HCT116 (cell line): ENCODE results near the gene HECTD2. TPM values are rescaled to one million over a fixed set of nuclear protein-coding genes. Genes with fewer than 3 reads are reported as not detected.

Experiments
- ATAC-seq: fragments of 200-7000 bp; cut with Tn5 transposase; 2 replicates; pipeline ENCODE4 v1.9.1; 2020; ENCODE audit warnings: mild to moderate bottlenecking, moderate library complexity
- BruUV-seq: library from RNA; stranded (reverse); fragments of 400-500 nt; replicated peaks from 2 replicates; lab custom pipeline; 2021; lab: Mats Ljungman, UMichigan
- CTCF ChIA-PET: fragments of 300-600 bp; sonication (Branson Sonifier 250); formaldehyde crosslinking; loops from one replicate; lab custom pipeline; 2021; ENCODE audit warnings: antibody characterized with exemption; lab: Charles Lee
- POLR2A ChIA-PET: fragments of 300-600, 350-600 bp; sonication (Branson Sonifier 250); formaldehyde crosslinking; loops from one replicate; lab custom pipeline; 2021; ENCODE audit warnings: antibody characterized with exemption; lab: Charles Lee
- RAD21 ChIA-PET, 2 experiments: fragments of 300-600 bp; sonication (Branson Sonifier 250); formaldehyde crosslinking; loops; one replicate each; lab custom pipeline; 2023; ENCODE audit warnings: low total read pairs in 2 of 2; ENCODE audit not compliant: uncharacterized antibody in 2 of 2, unreplicated experiment in 2 of 2, low non-redundant PET in 1 of 2; lab: Charles Lee
- DNase-seq: peaks from one replicate; pipeline ENCODE4 v3.0.0-alpha.2; 2010; ENCODE audit warnings: low read depth, low spot score
- H2AFZ ChIP-seq: fragments of 200-600 bp; shearing (Covaris generic), sonication (generic); 2 replicates; pipeline ENCODE4 v1.6.1; 2017; ENCODE audit warnings: low read depth, mixed run types, mixed read lengths, antibody characterized with exemption, low read length; ENCODE audit not compliant: poor library complexity, severe bottlenecking
- H3K27ac ChIP-seq: 2 replicates; pipeline ENCODE4 v1.5.1; 2012; ENCODE audit warnings: low read depth, low read length
- H3K27me3 ChIP-seq: fragments of 200-600 bp; sonication (generic); 2 replicates; pipeline ENCODE4 v1.6.1; 2016; ENCODE audit warnings: mixed run types, low read length, mixed read lengths; ENCODE audit not compliant: insufficient read depth
- H3K36me3 ChIP-seq, 2 experiments: fragments of 200-500 bp in 1 of 2; fragments of 200-600 bp in 1 of 2; sonication (Bioruptor generic) in 1 of 2; sonication (generic) in 1 of 2; 2 replicates each; pipeline versions ENCODE4 v1.5.1 to v1.6.1; 2014 to 2016; ENCODE audit warnings: low read length in 2 of 2, inconsistent platforms in 1 of 2, mixed read lengths in 1 of 2, mixed run types in 1 of 2; ENCODE audit not compliant: insufficient read depth in 2 of 2, control insufficient read depth in 1 of 2
- H3K4me1 ChIP-seq, 2 experiments: fragments of 200-600 bp in 1 of 2; sonication (generic) in 1 of 2; 2 replicates each; pipeline versions ENCODE4 v1.5.1 to v1.6.1; 2012 to 2017; ENCODE audit warnings: low read length in 2 of 2, inconsistent platforms in 1 of 2, mild to moderate bottlenecking in 1 of 2, mixed read lengths in 1 of 2, mixed run types in 1 of 2, moderate library complexity in 1 of 2; ENCODE audit not compliant: insufficient read depth in 2 of 2, control insufficient read depth in 1 of 2
- H3K4me2 ChIP-seq: fragments of 200-600 bp; sonication (generic); 2 replicates; pipeline ENCODE4 v1.6.1; 2017; ENCODE audit warnings: mixed run types, low read length, mixed read lengths
- H3K4me3 ChIP-seq, 2 experiments: fragments of 200-600 bp in 1 of 2; sonication (generic) in 1 of 2; replicated peaks in 1 of 2; 2 replicates each; pipeline ENCODE4 v1.5.1; 2011 to 2016; ENCODE audit warnings: low read length in 2 of 2, control low read depth in 1 of 2, low read depth in 1 of 2, mild to moderate bottlenecking in 1 of 2, mixed read lengths in 1 of 2, mixed run types in 1 of 2
- H3K79me2 ChIP-seq: fragments of 200-600 bp; sonication (generic); 2 replicates; pipeline ENCODE4 v1.6.1; 2017; ENCODE audit warnings: mild to moderate bottlenecking, mixed run types, low read length, moderate library complexity, mixed read lengths; ENCODE audit not compliant: insufficient read depth
- H3K9ac ChIP-seq: fragments of 200-600 bp; sonication (generic); 2 replicates; pipeline ENCODE4 v1.6.1; 2016; ENCODE audit warnings: low read length, mixed read lengths
- H3K9me2 ChIP-seq: fragments of 200-600 bp; sonication (generic), shearing (Covaris generic); 2 replicates; pipeline ENCODE4 v1.6.1; 2017; ENCODE audit warnings: mixed run types, mild to moderate bottlenecking, moderate library complexity; ENCODE audit not compliant: insufficient read depth
- H3K9me3 ChIP-seq, 2 experiments: fragments of 200-500 bp in 1 of 2; fragments of 200-600 bp in 1 of 2; sonication (Bioruptor generic) in 1 of 2; sonication (generic) in 1 of 2; 2 replicates each; pipeline ENCODE4 v1.6.1; 2014 to 2017; ENCODE audit warnings: low read length in 2 of 2, mixed read lengths in 2 of 2, inconsistent platforms in 1 of 2, low read depth in 1 of 2, mild to moderate bottlenecking in 1 of 2, mixed run types in 1 of 2, moderate library complexity in 1 of 2; ENCODE audit not compliant: control insufficient read depth in 1 of 2, insufficient read depth in 1 of 2
- H4K20me1 ChIP-seq: fragments of 200-600 bp; sonication (generic), shearing (Covaris generic); 2 replicates; pipeline ENCODE4 v1.6.1; 2017; ENCODE audit warnings: mixed run types, mild to moderate bottlenecking, moderate library complexity; ENCODE audit not compliant: insufficient read depth
- ATF3 ChIP-seq: IDR thresholded peaks from 2 replicates; pipeline ENCODE4 v1.6.1; 2012
- CEBPB ChIP-seq: IDR thresholded peaks from 2 replicates; pipeline ENCODE4 v1.6.1; 2012; ENCODE audit warnings: low read depth
- CTCF ChIP-seq, 3 experiments: fragments of 200-600 bp in 1 of 3; sonication (generic) in 1 of 3; IDR thresholded peaks in 2 of 3; conservative IDR thresholded peaks in 1 of 3; 2 replicates each; pipeline ENCODE4 v1.5.1; 2012 to 2017; ENCODE audit warnings: low read depth in 2 of 3, low read length in 2 of 3, antibody characterized with exemption in 1 of 3, borderline replicate concordance in 1 of 3, control low read depth in 1 of 3, mild to moderate bottlenecking in 1 of 3, mixed read lengths in 1 of 3, mixed run types in 1 of 3, moderate library complexity in 1 of 3; ENCODE audit not compliant: insufficient read depth in 1 of 3
- ELF1 ChIP-seq: IDR thresholded peaks from 2 replicates; pipeline ENCODE4 v1.6.1; 2012; ENCODE audit warnings: low read depth, borderline replicate concordance
- EZH2phosphoT487 ChIP-seq: fragments of 200-600 bp; IDR thresholded peaks from 2 replicates; pipeline ENCODE4 v1.6.1; 2018; ENCODE audit warnings: antibody characterized with exemption, borderline replicate concordance
- FOSL1 ChIP-seq: IDR thresholded peaks from 2 replicates; pipeline ENCODE4 v1.6.1; 2012; ENCODE audit warnings: low read depth
- JUND ChIP-seq: IDR thresholded peaks from 2 replicates; pipeline ENCODE4 v1.6.1; 2012
- POLR2A ChIP-seq: IDR thresholded peaks from 2 replicates; pipeline ENCODE4 v1.7.0; 2011; ENCODE audit warnings: borderline replicate concordance; ENCODE audit not compliant: insufficient read depth, insufficient read length; ENCODE audit errors: extremely low read depth
- POLR2AphosphoS5 ChIP-seq: IDR thresholded peaks from 2 replicates; pipeline ENCODE4 v1.6.1; 2011; ENCODE audit warnings: mild to moderate bottlenecking, low read depth, low read length, moderate library complexity
- RAD21 ChIP-seq: IDR thresholded peaks from 2 replicates; pipeline ENCODE4 v1.6.1; 2012; ENCODE audit warnings: low read depth, mild to moderate bottlenecking
- SIN3A ChIP-seq: IDR thresholded peaks from 2 replicates; pipeline ENCODE4 v1.6.1; 2012; ENCODE audit warnings: low read depth
- SP1 ChIP-seq: IDR thresholded peaks from 2 replicates; pipeline ENCODE4 v1.6.1; 2012; ENCODE audit warnings: low read depth
- TCF7L2 ChIP-seq: IDR thresholded peaks from 2 replicates; pipeline ENCODE4 v1.7.0; 2011; ENCODE audit warnings: borderline replicate concordance, inconsistent platforms; ENCODE audit not compliant: insufficient read depth, insufficient read length; ENCODE audit errors: extremely low read depth
- ZNF274 ChIP-seq: fragments of 200-500 bp; sonication (Bioruptor generic); IDR thresholded peaks from 2 replicates; pipeline ENCODE4 v1.6.1; 2014; ENCODE audit warnings: mild to moderate bottlenecking, low read depth, low read length, inconsistent platforms
- intact Hi-C: fragments of 100-400 bp; cut with micrococcal nuclease; formaldehyde crosslinking; loops from 2 replicates; pipeline ENCODE4 v1.10.0; 2022
- total RNA-seq: library from RNA; stranded (reverse); gene quantifications from one replicate; pipeline ENCODE4 v1.2.1, GENCODE V29; 2021; ENCODE audit not compliant: unreplicated experiment

The HECTD2 gene
- total RNA-seq, 1 experiment from 2014 or later = 3.0 TPM

- no peaks in the 10 kb centered on the region for H3K79me2 ChIP-seq
- H3K4me2 ChIP-seq = no peak overlapping the region
- ChIA-PET POLR2A (no interaction called here), RAD21 (no interaction called here), CTCF (no interaction called here)
- no peak for TF ChIP-seq EZH2phosphoT487
- no peak for TF ChIP-seq FOSL1
- ATAC-seq = no peak
- no peak overlapping the region for H3K4me3 ChIP-seq
- H3K36me3 ChIP-seq = no peaks in the 10 kb centered on the region
- H3K27ac ChIP-seq = no peak overlapping the region
- intact Hi-C loops = no loop called here
- DNase-seq = no peak
- H3K9ac ChIP-seq = no peak overlapping the region
- no peaks in the 10 kb centered on the region for H3K4me1 ChIP-seq
- no peaks in the 10 kb centered on the region for H3K9me2 ChIP-seq
- no peaks in the 10 kb centered on the region for H3K9me3 ChIP-seq
- H3K27me3 ChIP-seq = no peaks in the 10 kb centered on the region
- no TSS peak for BruUV-seq
- no peak overlapping the region for H2AFZ ChIP-seq
- H4K20me1 ChIP-seq = no peaks in the 10 kb centered on the region
Observed at GRCh38 chr10:91464500-91464899, 54.4 kb downstream of the HECTD2 start.

GRCh38 chr10:91465261-91465660 lies 55.1 kb downstream of the HECTD2 start:
- Histone ChIP-seq H3K9me2 (no peaks in the 10 kb centered on the region), H3K4me2 (no peak overlapping the region), H3K9ac (no peak overlapping the region), H3K9me3 (no peaks in the 10 kb centered on the region), H3K4me1 (no peaks in the 10 kb centered on the region), H3K4me3 (no peak overlapping the region), H4K20me1 (no peaks in the 10 kb centered on the region), H2AFZ (no peak overlapping the region), H3K27ac (no peak overlapping the region)
- intact Hi-C loops = no loop called here
- POLR2A ChIA-PET = no interaction called here
- RAD21 ChIA-PET = no interaction called here
- TF ChIP-seq CTCF (IDR thresholded peaks at IDR 0.05 in 2 of 3, conservative IDR thresholded peaks at IDR 0.05 in 1 of 3; ENCODE audit: borderline replicate concordance in 1 of 3, insufficient read depth in 1 of 3, low read depth in 2 of 3, low read length in 2 of 3) = no peak
- no peak for TF ChIP-seq SP1
- TF ChIP-seq RAD21 = no peak
- TF ChIP-seq ATF3 = no peak
- TF ChIP-seq EZH2phosphoT487 = no peak
- TF ChIP-seq POLR2A = no peak
- TF ChIP-seq SIN3A = no peak
- TF ChIP-seq POLR2AphosphoS5 = no peak
- TF ChIP-seq FOSL1 = no peak
- TF ChIP-seq ELF1 = no peak
- TF ChIP-seq CEBPB = no peak
- TF ChIP-seq ZNF274 = no peak
- TF ChIP-seq JUND = no peak
- no peak for TF ChIP-seq TCF7L2
- TF ChIP-seq, all 23 proteins: peak for 0
- BruUV-seq = no TSS peak
- DNase-seq (no peak), ATAC-seq (no peak)
- Histone ChIP-seq H3K36me3 (no peaks in the 10 kb centered on the region), H3K79me2 (no peaks in the 10 kb centered on the region), H3K27me3 (no peaks in the 10 kb centered on the region)
- CTCF ChIA-PET = no interaction called here
